Stimulated activated naive CD8-positive, alpha-beta T cell treated with anti-CD3 and anti-CD28 coated beads, Interleukin-15, Interleukin-2, amounts not matched to agents 100 U/mL and 50 U/mL, for 24 hours (primary cell): ENCODE measurements around the gene SLC22A25.
"Not testable (repeated sequence)": the region's sequence is repeated elsewhere in the genome, so short reads cannot be mapped to it uniquely, and the experiment has no call there.

Source experiments
- ATAC-seq: fragments of 150-1000 bp; cut with Tn5 transposase; one replicate; pipeline ENCODE4 v1.10.0; 2021
- DNase-seq: peaks from one replicate; pipeline ENCODE4 v3.0.0; 2021

The SLC22A25 gene

GRCh38 chr11:63235471-63236461 is 7.6 kb downstream of the SLC22A25 start:
- ATAC-seq = not testable (repeated sequence)

GRCh38 chr11:63229815-63230214 is 13.6 kb downstream of the SLC22A25 start:
- ATAC-seq (no peak), DNase-seq (no peak)

More at GRCh38 chr11:63235471-63236461, 7.6 kb downstream of the SLC22A25 start:
- DNase-seq = not testable (repeated sequence)

- ATAC-seq (no peak), DNase-seq (no peak)
These were observed 15.8 kb downstream of the SLC22A25 start for GRCh38 chr11:63227521-63228107.

- DNase-seq (no peak), ATAC-seq (no peak)
These were observed 16.8 kb downstream of the SLC22A25 start for GRCh38 chr11:63226488-63227114.

DNA sequence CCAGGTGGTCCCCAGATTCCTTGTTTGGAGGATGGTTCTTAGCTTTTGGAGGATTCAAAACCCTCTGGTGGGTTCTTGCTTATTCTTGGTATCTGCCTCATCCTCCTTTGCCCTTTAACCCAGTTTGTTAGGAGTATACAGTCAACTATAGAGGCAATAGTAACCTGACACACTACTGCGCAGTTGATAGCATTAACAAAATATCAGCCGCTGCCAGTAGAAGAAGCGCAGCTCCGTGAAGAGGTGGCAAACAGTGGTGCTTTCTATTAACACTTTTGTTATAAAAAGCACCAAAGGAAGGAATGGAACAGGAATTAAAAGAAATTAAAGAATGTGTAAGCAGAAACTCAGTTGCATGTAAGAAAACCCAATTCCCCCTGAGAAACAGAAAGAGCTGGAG is 29.3 kb downstream of the SLC22A25 start:
- no peak for ATAC-seq
- DNase-seq = no peak

- ATAC-seq (no peak), DNase-seq (no peak)
These were observed 30.7 kb downstream of the SLC22A25 start for GRCh38 chr11:63212742-63213141.

- ATAC-seq (no peak), DNase-seq (no peak)
These were observed 33.3 kb downstream of the SLC22A25 start for GRCh38 chr11:63210111-63210510.
